ENCODE data around the gene CDC45. TPM values are rescaled to one million over a fixed set of nuclear protein-coding genes. Genes with fewer than 3 reads are reported as not detected.

CDC45 gene
- total RNA-seq, 2 experiments from 2014 or later: 90.2 to 94.3 TPM

DNA sequence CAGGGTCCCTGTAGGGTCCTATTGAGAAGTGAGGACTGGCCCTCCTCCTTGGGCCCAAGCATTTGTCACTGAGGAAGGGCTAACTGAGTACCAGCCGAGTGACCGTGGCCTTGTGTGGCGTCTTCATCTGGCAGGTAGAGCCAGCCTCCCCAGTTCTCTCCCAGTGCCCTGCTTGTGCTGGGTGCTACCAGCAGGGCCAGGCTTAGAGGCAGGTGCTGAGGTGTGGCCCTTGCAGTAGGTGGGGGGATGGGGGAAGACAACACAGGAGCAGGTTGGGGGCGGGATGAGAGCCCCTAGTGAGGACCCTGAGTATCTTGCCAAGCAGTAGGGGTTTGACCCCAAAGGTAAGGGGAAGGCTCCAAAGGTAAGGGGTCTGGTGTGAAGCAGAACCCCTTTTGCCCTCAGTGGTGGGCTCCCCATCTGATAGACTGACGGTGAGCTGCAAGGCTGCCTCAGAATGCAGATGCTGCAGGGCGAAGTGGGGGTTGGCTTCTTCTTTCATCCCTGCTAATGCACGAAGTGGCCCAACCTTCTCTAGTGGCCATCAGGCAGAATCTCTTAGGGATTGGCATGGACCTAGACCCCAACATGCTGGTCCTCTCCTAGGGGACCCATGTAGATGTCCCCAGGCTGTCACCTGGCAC, 19.6 kb downstream of the CDC45 start:
- Mint-ChIP-seq H3K4me1 (ENCODE audit: low read depth) (peaks cover 11% of the 10 kb centered on the region), H3K9me3 (ENCODE audit: insufficient read depth) (no peaks in the 10 kb centered on the region), H3K27ac (no peak overlapping the region), H3K36me3 (ENCODE audit: low read depth) (peaks cover 44% of the 10 kb centered on the region), H3K4me3 (no peak overlapping the region), H3K27me3 (ENCODE audit: low read depth) (no peaks in the 10 kb centered on the region)
- CTCF ChIA-PET: no interaction called here
- ATAC-seq: no peak
- POLR2A ChIA-PET: no interaction called here
- no peak for DNase-seq

DNA sequence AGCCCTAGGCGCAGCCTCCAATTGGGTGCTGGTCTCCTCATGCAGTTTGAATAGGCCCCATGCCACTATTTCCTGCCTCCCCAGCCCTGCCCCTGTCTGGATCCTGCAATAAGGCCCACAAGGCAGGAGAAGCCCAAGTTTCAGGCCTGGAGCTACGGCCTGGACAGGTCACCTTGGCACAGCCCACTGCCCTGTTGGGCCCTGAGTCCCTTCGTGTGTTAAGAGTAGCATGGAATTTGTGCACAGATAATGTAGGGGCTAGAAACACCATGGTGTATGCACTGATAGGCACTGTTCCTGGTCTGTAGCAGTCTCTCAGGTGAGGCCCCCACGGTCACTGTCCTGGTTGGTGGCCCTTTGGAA, 20.1 kb downstream of the CDC45 start:
- ATAC-seq (no peak), DNase-seq (no peak)
- no peak overlapping the region for H3K27ac Mint-ChIP-seq
- H3K36me3 Mint-ChIP-seq (ENCODE audit: low read depth): peaks cover 47% of the 10 kb centered on the region
- ChIA-PET CTCF (no interaction called here), POLR2A (no interaction called here)
- H3K27me3 Mint-ChIP-seq (ENCODE audit: low read depth): no peaks in the 10 kb centered on the region
- no peaks in the 10 kb centered on the region for H3K9me3 Mint-ChIP-seq (ENCODE audit: insufficient read depth)
- H3K4me3 Mint-ChIP-seq: no peak overlapping the region
- H3K4me1 Mint-ChIP-seq (ENCODE audit: low read depth): peaks cover 16% of the 10 kb centered on the region

DNA sequence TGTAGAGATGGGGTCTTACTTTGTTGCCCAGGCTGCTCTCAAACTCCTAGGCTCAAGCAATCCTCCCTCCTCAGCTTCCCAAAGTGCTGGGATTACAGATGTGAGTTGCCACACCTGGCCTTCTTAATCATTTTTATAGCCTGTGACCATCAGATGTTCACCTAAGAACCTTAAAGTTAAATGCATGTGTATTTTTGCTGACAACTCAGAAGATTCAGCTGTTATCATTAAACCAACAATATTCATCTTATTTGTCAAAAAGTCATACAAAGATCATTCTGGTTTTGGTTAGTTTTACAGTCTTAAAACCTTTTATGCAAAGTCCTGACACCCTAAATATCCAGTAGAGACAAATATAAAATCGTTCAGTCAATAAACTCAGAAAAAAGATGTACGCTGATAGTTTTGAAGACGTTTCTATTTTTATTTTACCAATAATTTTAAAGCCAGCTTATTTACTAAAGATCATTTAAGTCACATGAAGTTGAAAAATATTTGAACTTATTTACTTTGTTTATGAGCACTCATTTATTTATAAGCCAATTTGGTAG, 22.3 kb downstream of the CDC45 start:
- no peaks in the 10 kb centered on the region for H3K9me3 Mint-ChIP-seq (ENCODE audit: insufficient read depth)
- H3K4me1 Mint-ChIP-seq (ENCODE audit: low read depth): peaks cover 31% of the 10 kb centered on the region
- H3K4me3 Mint-ChIP-seq: no peak overlapping the region
- ChIA-PET CTCF (interaction anchor here (2.1 kb wide), 1 partner anchor 128 kb away, joined by 8 read pairs; no protein-coding TSS in a partner anchor), POLR2A (no interaction called here)
- no peak overlapping the region for H3K27ac Mint-ChIP-seq
- no peaks in the 10 kb centered on the region for H3K27me3 Mint-ChIP-seq (ENCODE audit: low read depth)
- peaks cover 55% of the 10 kb centered on the region for H3K36me3 Mint-ChIP-seq (ENCODE audit: low read depth)
- no peak for ATAC-seq
- no peak for DNase-seq

DNA sequence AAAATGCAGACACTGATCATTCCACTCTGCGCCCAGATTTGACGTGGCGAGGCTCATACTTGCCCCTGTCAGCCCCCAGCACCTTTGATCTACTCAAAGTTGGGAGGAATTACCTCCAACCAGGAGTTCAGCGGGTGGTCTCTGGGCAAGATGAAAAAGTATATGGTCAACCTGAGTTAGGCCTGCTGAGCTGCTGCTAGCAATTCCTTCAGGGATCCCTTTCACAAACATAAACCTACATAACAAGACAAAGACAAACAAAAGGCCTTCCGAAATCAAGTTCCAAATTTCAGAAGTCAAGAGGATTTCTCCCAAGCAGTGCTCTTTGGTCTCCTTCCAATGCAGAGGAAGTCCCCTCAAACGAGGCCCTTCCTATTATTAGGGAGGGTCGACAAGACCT, 23.6 kb downstream of the CDC45 start:
- H3K27me3 Mint-ChIP-seq (ENCODE audit: low read depth): no peaks in the 10 kb centered on the region
- H3K9me3 Mint-ChIP-seq (ENCODE audit: insufficient read depth): no peaks in the 10 kb centered on the region
- ATAC-seq (no peak), DNase-seq (no peak)
- H3K4me3 Mint-ChIP-seq: no peak overlapping the region
- peaks cover 31% of the 10 kb centered on the region for H3K4me1 Mint-ChIP-seq (ENCODE audit: low read depth)
- no peak overlapping the region for H3K27ac Mint-ChIP-seq
- H3K36me3 Mint-ChIP-seq (ENCODE audit: low read depth): peaks cover 58% of the 10 kb centered on the region
- CTCF ChIA-PET: no interaction called here
- POLR2A ChIA-PET: interaction anchor here (0.6 kb wide), 1 partner anchor 13 kb away, joined by 3 read pairs; no protein-coding TSS in a partner anchor

DNA sequence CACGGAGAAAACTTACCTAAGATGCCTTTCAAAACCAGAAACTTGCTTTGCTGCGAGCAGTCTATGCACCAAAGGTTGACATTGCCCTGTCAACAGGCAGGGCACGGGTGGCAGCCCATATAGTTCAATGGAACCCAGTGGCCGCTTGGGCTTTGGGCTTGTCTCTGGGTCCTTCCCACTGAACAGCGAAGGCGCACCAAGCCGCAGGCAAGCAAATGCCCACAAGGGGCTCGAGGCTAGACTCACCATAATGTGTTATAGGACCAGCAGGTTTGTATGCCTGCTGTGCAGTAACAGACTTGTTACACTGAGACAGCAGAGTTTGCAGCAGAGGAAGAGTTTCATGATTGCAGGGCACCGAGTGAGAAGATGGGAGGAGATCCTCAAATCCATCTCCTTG, 24.1 kb downstream of the CDC45 start:
- H3K4me1 Mint-ChIP-seq (ENCODE audit: low read depth): peaks cover 31% of the 10 kb centered on the region
- no peak overlapping the region for H3K4me3 Mint-ChIP-seq
- no peaks in the 10 kb centered on the region for H3K9me3 Mint-ChIP-seq (ENCODE audit: insufficient read depth)
- no peaks in the 10 kb centered on the region for H3K27me3 Mint-ChIP-seq (ENCODE audit: low read depth)
- DNase-seq: no peak
- H3K27ac Mint-ChIP-seq: peak overlapping the region; percentile 29
- no peak for ATAC-seq
- CTCF ChIA-PET: no interaction called here
- peaks cover 60% of the 10 kb centered on the region for H3K36me3 Mint-ChIP-seq (ENCODE audit: low read depth)
- POLR2A ChIA-PET: interaction anchor here (0.9 kb wide), 1 partner anchor 106 kb away, joined by 3 read pairs; no protein-coding TSS in a partner anchor

DNA sequence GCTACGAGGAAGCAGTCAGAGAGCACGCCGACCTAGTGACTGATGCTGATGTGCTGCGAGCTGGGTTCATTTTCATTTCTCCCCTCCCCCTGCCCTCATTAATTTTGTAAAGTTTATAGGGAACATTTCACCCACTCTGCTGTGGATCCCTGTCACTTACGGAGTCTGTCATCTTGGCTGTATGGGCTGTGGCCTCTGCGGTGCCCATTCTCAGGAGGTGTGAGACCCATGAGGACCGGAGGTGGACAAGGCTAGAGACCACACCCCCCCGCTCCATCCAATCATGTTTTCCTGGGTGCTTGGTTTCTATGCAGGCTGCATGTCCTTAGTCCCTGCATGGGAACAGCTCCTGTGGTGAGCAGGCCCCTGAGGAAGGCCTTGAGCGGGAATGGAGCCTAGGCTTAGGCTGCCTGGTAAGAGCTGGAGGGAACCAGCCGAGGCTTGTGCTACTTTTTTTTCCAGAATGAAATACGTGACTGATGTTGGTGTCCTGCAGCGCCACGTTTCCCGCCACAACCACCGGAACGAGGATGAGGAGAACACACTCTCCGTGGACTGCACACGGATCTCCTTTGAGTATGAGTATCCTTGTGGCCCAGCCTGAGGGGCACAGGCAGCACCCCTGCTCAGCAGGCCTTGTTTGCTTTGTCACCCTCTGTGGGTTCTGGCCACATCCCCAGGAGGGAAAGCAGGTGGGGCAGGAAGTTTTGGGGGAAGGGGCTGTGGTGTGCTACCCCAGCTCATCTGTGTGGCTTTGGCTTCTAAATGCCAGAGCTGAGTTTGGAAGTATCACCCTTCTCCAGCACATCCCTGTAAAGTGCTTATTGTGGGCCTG, 25.4 kb downstream of the CDC45 start:
- Mint-ChIP-seq H3K4me3 (peak overlapping the region; percentile 28), H3K4me1 (ENCODE audit: low read depth) (peaks cover 31% of the 10 kb centered on the region), H3K36me3 (ENCODE audit: low read depth) (peaks cover 69% of the 10 kb centered on the region), H3K27ac (peak overlapping the region; percentile 83), H3K27me3 (ENCODE audit: low read depth) (no peaks in the 10 kb centered on the region), H3K9me3 (ENCODE audit: insufficient read depth) (no peaks in the 10 kb centered on the region)
- DNase-seq (peak; percentile 56), ATAC-seq (peak; percentile 55)
- ChIA-PET CTCF (interaction anchor here (1.0 to 1.9 kb wide), 2 partner anchors 125 to 225 kb away, joined by 3 to 11 read pairs; no protein-coding TSS in a partner anchor), POLR2A (no interaction called here)

DNA sequence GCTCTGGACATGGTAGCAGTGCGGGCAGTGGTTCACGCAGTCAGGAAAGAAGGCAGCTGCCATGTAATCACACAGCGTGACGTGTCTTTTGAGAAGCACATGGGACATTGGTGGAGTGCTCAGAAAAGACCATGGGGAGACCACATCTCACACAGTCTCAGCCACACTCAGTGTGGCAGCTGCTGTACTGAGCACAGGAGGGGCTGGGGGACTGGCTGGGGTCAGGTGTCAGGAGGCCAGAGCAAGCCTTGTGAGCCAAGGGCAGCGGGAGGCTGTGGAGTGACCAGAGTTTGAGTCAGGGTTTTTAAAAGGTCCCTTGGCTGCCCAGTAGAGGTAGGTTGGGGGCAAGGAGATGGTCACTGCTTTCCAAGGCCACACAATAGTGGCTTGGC, 26.0 kb downstream of the CDC45 start:
- Mint-ChIP-seq H3K4me3 (no peak overlapping the region), H3K27ac (peak overlapping the region; percentile 83), H3K4me1 (ENCODE audit: low read depth) (peaks cover 31% of the 10 kb centered on the region), H3K9me3 (ENCODE audit: insufficient read depth) (no peaks in the 10 kb centered on the region), H3K27me3 (ENCODE audit: low read depth) (no peaks in the 10 kb centered on the region), H3K36me3 (ENCODE audit: low read depth) (peaks cover 65% of the 10 kb centered on the region)
- ATAC-seq: peak; percentile 52
- no peak for DNase-seq
- CTCF ChIA-PET: interaction anchor here (1.0 to 1.9 kb wide), 2 partner anchors 124 to 225 kb away, joined by 3 to 11 read pairs; no protein-coding TSS in a partner anchor
- POLR2A ChIA-PET: no interaction called here

DNA sequence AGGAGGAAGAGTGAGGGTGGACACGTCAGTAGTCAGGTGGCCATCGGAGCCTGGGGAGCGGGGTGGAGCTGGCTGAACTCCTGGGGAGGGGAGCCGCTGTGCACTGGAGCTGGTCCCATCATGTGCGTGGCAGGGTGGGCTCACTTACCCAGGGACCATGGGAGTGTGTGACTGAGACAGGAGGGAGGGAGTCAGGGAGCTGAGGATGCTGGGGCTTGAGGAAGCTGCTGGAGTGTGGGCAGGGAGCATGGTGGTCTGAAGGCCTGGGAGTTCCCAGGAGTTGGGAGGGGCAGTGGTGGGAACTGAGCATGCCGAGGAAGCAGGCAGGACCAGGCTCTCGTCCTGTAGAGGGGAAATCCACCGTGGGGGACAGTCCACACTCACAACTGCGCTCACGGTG, 26.5 kb downstream of the CDC45 start:
- ChIA-PET CTCF (interaction anchor here (1.9 kb wide), 1 partner anchor 123 kb away, joined by 11 read pairs; no protein-coding TSS in a partner anchor), POLR2A (interaction anchor here (0.9 kb wide), 1 partner anchor 123 kb away, joined by 3 read pairs; no protein-coding TSS in a partner anchor)
- H3K4me3 Mint-ChIP-seq: no peak overlapping the region
- DNase-seq (no peak), ATAC-seq (no peak)
- H3K9me3 Mint-ChIP-seq (ENCODE audit: insufficient read depth): no peaks in the 10 kb centered on the region
- H3K4me1 Mint-ChIP-seq (ENCODE audit: low read depth): peaks cover 31% of the 10 kb centered on the region
- peaks cover 69% of the 10 kb centered on the region for H3K36me3 Mint-ChIP-seq (ENCODE audit: low read depth)
- no peaks in the 10 kb centered on the region for H3K27me3 Mint-ChIP-seq (ENCODE audit: low read depth)
- peak overlapping the region; percentile 83 for H3K27ac Mint-ChIP-seq

DNA sequence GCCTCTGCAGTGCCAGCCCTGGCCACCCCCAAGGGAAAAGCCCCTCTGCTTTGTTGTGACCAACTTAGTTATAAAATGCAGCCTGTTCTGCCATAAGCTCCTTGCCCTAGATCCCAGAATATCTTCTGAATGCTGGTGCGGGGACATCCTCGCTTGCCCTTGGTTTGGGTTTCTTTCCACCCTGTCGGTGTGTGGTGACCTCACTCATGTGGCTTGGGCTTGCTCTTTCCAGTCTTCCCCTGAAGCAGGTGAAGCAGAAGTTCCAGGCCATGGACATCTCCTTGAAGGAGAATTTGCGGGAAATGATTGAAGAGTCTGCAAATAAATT, 27.8 kb downstream of the CDC45 start:
- no peak for DNase-seq
- Mint-ChIP-seq H3K27ac (peak overlapping the region; percentile 54), H3K36me3 (ENCODE audit: low read depth) (peaks cover 70% of the 10 kb centered on the region), H3K27me3 (ENCODE audit: low read depth) (no peaks in the 10 kb centered on the region), H3K4me3 (no peak overlapping the region), H3K9me3 (ENCODE audit: insufficient read depth) (no peaks in the 10 kb centered on the region), H3K4me1 (ENCODE audit: low read depth) (peaks cover 31% of the 10 kb centered on the region)
- ATAC-seq: no peak
- ChIA-PET CTCF (no interaction called here), POLR2A (no interaction called here)

DNA sequence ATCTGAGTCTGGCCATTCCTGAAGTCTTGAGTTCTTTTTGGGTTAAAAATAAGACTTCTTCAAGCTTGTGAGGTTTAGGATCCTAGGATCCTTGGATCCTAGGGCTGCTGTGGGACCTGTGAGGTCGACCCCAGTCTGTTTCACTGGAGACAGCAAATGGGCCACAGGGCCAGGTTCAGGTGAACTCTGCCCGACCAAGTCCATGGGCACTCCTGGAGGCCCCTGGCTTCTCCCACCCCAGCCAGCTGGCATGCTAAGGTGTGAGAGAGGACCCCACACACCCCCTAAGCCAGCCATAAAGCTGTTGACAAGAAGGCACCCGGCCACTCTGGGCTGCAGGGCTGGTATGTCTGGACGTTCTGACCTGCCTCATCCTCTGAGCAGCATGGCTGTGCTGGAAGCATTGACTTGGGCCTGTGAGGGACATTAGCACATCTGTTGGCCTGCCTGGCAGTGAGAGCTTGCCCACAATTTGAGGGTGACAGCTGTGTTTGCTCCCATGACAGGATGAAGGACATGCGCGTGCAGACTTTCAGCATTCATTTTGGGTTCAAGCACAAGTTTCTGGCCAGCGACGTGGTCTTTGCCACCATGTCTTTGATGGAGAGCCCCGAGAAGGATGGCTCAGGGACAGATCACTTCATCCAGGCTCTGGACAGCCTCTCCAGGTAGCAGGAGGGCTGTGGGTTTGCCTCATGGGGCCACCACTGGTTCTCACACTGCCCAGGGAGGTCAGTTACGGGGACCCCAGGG, 28.5 kb downstream of the CDC45 start:
- ATAC-seq (no peak), DNase-seq (no peak)
- no peaks in the 10 kb centered on the region for H3K9me3 Mint-ChIP-seq (ENCODE audit: insufficient read depth)
- no peak overlapping the region for H3K4me3 Mint-ChIP-seq
- ChIA-PET POLR2A (no interaction called here), CTCF (no interaction called here)
- H3K27ac Mint-ChIP-seq: no peak overlapping the region
- no peaks in the 10 kb centered on the region for H3K27me3 Mint-ChIP-seq (ENCODE audit: low read depth)
- H3K36me3 Mint-ChIP-seq (ENCODE audit: low read depth): peaks cover 74% of the 10 kb centered on the region
- H3K4me1 Mint-ChIP-seq (ENCODE audit: low read depth): peaks cover 30% of the 10 kb centered on the region

DNA sequence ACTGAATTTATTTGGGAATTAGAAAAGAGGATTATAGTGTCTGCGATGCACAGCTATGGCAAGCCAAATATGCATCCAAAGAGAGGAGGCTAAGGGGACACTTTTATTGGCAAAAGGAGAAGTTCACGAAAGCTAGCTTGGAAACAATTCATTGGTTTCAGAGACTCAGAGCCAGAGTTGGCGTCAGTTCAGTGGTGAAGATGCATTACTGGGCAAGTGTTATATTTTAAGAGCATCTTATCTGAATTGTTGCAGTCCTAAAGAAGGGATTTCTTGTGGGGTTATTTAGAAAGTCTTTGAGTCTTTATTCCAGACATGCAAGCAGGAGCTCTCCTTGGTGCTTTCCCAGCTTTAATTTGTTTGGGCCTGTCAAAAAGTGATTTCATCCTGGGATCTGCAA, 29.5 kb downstream of the CDC45 start:
- Mint-ChIP-seq H3K27ac (no peak overlapping the region), H3K4me1 (ENCODE audit: low read depth) (peaks cover 23% of the 10 kb centered on the region), H3K36me3 (ENCODE audit: low read depth) (peaks cover 77% of the 10 kb centered on the region), H3K9me3 (ENCODE audit: insufficient read depth) (no peaks in the 10 kb centered on the region), H3K4me3 (no peak overlapping the region), H3K27me3 (ENCODE audit: low read depth) (no peaks in the 10 kb centered on the region)
- DNase-seq: no peak
- ChIA-PET CTCF (interaction anchor here (1.5 kb wide), 1 partner anchor 121 kb away, joined by 6 read pairs; no protein-coding TSS in a partner anchor), POLR2A (interaction anchor here (0.7 kb wide), 1 partner anchor 365 kb away, joined by 3 read pairs; the partner anchor contains the start of gene ESS2)
- no peak for ATAC-seq

Measured in activated CD8-positive, alpha-beta T cell treated with anti-CD3 and anti-CD28 coated beads, Interleukin-2, amount 10 ng/mL, durations not matched to agents 7 days and 5 days (primary cell).